B cell (primary cell): ENCODE results near the gene DNAJC3. TPM values are rescaled to one million over a fixed set of nuclear protein-coding genes. Genes with fewer than 3 reads are reported as not detected.

Experiments used
- ATAC-seq: fragments of 200-7000 bp; cut with Tn5 transposase; one replicate; pipeline ENCODE4 v1.10.0; 2021; ENCODE audit warnings: low read depth, mild to moderate bottlenecking, moderate number of reproducible peaks, moderate library complexity
- CTCF ChIA-PET: fragments of 350-600 bp; sonication (Branson Sonifier 250); formaldehyde crosslinking; loops from one replicate; lab custom pipeline; 2021; ENCODE audit warnings: antibody characterized with exemption, inconsistent platforms; lab: Charles Lee
- POLR2A ChIA-PET: fragments of 350-600 bp; sonication (Branson Sonifier 250); formaldehyde crosslinking; loops from one replicate; lab custom pipeline; 2021; ENCODE audit warnings: antibody characterized with exemption; lab: Charles Lee
- DNase-seq: peaks from one replicate; pipeline ENCODE4 v3.0.0; 2013
- H2AFZ ChIP-seq: 2 replicates; pipeline ENCODE4 v1.6.1; 2012; ENCODE audit warnings: mild to moderate bottlenecking, low read depth, low read length; ENCODE audit not compliant: insufficient read depth, poor library complexity, severe bottlenecking
- H3K27ac ChIP-seq, 2 donors: 1 replicate in 1 of 2; 2 replicates in 1 of 2; pipeline ENCODE4 v1.5.1; 2012 to 2013; ENCODE audit warnings: low read length in 2 of 2, mild to moderate bottlenecking in 2 of 2, moderate library complexity in 1 of 2
- H3K27me3 ChIP-seq, 4 experiments: fragments of 200-600 bp in 1 of 4; sonication (generic) in 1 of 4; replicated peaks in 1 of 4; 1 replicate in 2 of 4; 2 replicates in 2 of 4; pipeline versions ENCODE4 v1.6.1 to v1.7.0; 2013 to 2016; ENCODE audit warnings: low read length in 3 of 4, mild to moderate bottlenecking in 2 of 4, mixed read lengths in 1 of 4, moderate library complexity in 1 of 4; ENCODE audit not compliant: insufficient read depth in 4 of 4, control insufficient read depth in 3 of 4; ENCODE audit errors: control extremely low read depth in 1 of 4
- H3K36me3 ChIP-seq, 2 experiments: replicated peaks in 1 of 2; 1 replicate in 1 of 2; 2 replicates in 1 of 2; pipeline versions ENCODE4 v1.6.1 to v1.7.1; 2013; ENCODE audit warnings: low read length in 1 of 2; ENCODE audit not compliant: insufficient read depth in 2 of 2, control insufficient read depth in 1 of 2; ENCODE audit errors: control extremely low read depth in 1 of 2, extremely low read depth in 1 of 2
- H3K4me1 ChIP-seq, 2 donors: fragments of 200-600 bp in 1 of 2; sonication (generic) in 1 of 2; 1 replicate in 1 of 2; 2 replicates in 1 of 2; pipeline versions ENCODE4 v1.5.1 to v1.6.1; 2013 to 2017; ENCODE audit warnings: low read length in 2 of 2; ENCODE audit not compliant: control insufficient read depth in 2 of 2, insufficient read depth in 2 of 2
- H3K4me2 ChIP-seq: replicated peaks from 2 replicates; pipeline ENCODE3; 2012; ENCODE audit warnings: mild to moderate bottlenecking, low read depth, low read length; ENCODE audit not compliant: poor library complexity, severe bottlenecking
- H3K4me3 ChIP-seq, 5 experiments: fragments of 200-600 bp in 1 of 5; sonication (generic) in 1 of 5; 1 replicate in 3 of 5; 2 replicates in 2 of 5; pipeline versions ENCODE4 v1.5.1 to v1.7.0; 2011 to 2016; ENCODE audit warnings: low read length in 4 of 5, mild to moderate bottlenecking in 4 of 5, low read depth in 2 of 5, control low read depth in 1 of 5, moderate library complexity in 1 of 5; ENCODE audit not compliant: insufficient read depth in 1 of 5; ENCODE audit errors: control extremely low read depth in 1 of 5, extremely low read depth in 1 of 5
- H3K79me2 ChIP-seq: fragments of 200-600 bp; sonication (generic); one replicate; pipeline ENCODE4 v1.6.0; 2016; ENCODE audit warnings: low read length; ENCODE audit not compliant: control insufficient read depth, insufficient read depth
- H3K9ac ChIP-seq: fragments of 200-600 bp; sonication (generic); 2 replicates; pipeline ENCODE4 v1.6.1; 2017; ENCODE audit warnings: mild to moderate bottlenecking, low read length, moderate library complexity
- H3K9me3 ChIP-seq, 3 donors: one replicate each; pipeline versions ENCODE4 v1.6.1 to v1.7.1; 2013; ENCODE audit warnings: low read length in 2 of 3; ENCODE audit not compliant: control insufficient read depth in 2 of 3, insufficient read depth in 1 of 3; ENCODE audit errors: control extremely low read depth in 1 of 3
- H4K20me1 ChIP-seq: 2 replicates; pipeline ENCODE4 v1.6.0; 2012; ENCODE audit warnings: mild to moderate bottlenecking, low read length; ENCODE audit not compliant: insufficient read depth, control insufficient read depth, poor library complexity, severe bottlenecking
- H3K27ac Mint-ChIP-seq: one replicate; pipeline ENCODE4 v1.8.0; 2021; ENCODE audit warnings: mixed read lengths
- H3K27me3 Mint-ChIP-seq: one replicate; pipeline ENCODE4 v1.8.0; 2021; ENCODE audit warnings: mixed read lengths
- H3K4me1 Mint-ChIP-seq: one replicate; pipeline ENCODE4 v1.8.0; 2021; ENCODE audit warnings: mixed read lengths
- H3K4me3 Mint-ChIP-seq: one replicate; pipeline ENCODE4 v1.8.0; 2021; ENCODE audit warnings: mixed read lengths
- H3K9me3 Mint-ChIP-seq: one replicate; pipeline ENCODE4 v1.8.0; 2022; ENCODE audit warnings: mixed read lengths; ENCODE audit not compliant: insufficient read depth
- EZH2 ChIP-seq: IDR thresholded peaks from 2 replicates; pipeline ENCODE4 v1.6.1; 2012; ENCODE audit warnings: borderline replicate concordance, low read depth, mild to moderate bottlenecking, moderate library complexity, low read length; ENCODE audit not compliant: insufficient read depth, poor library complexity, severe bottlenecking
- WGBS: methylation state at CpG from one replicate; pipeline ENCODE4 v1.1.5; 2013; ENCODE audit warnings: missing lambda C conversion rate; ENCODE audit not compliant: insufficient coverage; 5-methylcytosine and 5-hydroxymethylcytosine counted together
- intact Hi-C: fragments of 100-400 bp; cut with micrococcal nuclease; formaldehyde crosslinking; loops from one replicate; pipeline ENCODE4 v1.10.0; 2022
- polyA plus RNA-seq: library from polyadenylated mRNA; depleted of rRNA; stranded (reverse); fragments of >200 nt; gene quantifications from 2 replicates; pipeline ENCODE4 v1.2.3, GENCODE V29; 2012
- total RNA-seq, 2 donors: library from RNA; stranded (reverse); fragments of 120-200 nt in 1 of 2; gene quantifications; 1 replicate in 1 of 2; 2 replicates in 1 of 2; pipeline versions ENCODE4 v1.2.3 to v1.2.4, GENCODE V29; 2013 to 2022
- TF ChIP-seq, protein P1 (sequence below): fragments of 200-600 bp; IDR thresholded peaks from one replicate; pipeline ENCODE4 v1.8.0; 2022; ENCODE audit warnings: antibody characterized with exemption, mild to moderate bottlenecking

DNAJC3 gene
- total and polyA plus RNA-seq, 2 donors (not counting 1 experiment from before 2014, with no cell fraction given): 2.8 to 12.1 TPM

DNA sequence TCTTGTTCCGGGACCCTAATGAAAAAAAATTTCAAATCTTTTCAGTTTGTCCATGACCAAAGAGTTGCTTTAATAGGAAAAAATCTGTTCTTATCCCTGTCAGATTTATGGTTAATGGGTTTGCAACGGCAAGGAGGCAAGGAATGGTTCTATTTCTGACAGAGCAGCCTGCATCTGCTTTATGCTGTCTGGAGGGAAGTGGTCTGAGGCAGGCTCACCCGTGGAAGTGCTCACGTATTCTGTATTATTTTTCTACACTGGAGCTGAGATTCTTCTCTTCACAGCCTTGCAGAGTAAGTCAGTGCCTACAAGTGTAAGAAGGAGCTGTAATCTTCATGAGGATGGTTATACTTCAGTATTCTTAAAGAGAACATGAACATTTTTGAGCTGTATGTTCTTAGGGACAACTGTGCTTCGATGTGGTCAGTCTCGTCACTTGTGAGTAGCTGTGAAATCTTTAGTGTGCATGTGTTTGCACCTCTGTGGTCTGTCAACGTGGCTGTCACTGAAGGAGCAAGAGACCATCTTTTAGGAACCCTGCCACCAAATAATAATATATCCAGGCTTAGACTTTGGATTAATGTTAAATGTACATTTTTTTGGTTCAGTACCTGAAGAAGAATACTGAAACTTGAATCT lies 114.3 kb downstream of the DNAJC3 start:
- no peaks in the 10 kb centered on the region for H3K4me1 Mint-ChIP-seq
- CTCF ChIA-PET: no interaction called here

DNA sequence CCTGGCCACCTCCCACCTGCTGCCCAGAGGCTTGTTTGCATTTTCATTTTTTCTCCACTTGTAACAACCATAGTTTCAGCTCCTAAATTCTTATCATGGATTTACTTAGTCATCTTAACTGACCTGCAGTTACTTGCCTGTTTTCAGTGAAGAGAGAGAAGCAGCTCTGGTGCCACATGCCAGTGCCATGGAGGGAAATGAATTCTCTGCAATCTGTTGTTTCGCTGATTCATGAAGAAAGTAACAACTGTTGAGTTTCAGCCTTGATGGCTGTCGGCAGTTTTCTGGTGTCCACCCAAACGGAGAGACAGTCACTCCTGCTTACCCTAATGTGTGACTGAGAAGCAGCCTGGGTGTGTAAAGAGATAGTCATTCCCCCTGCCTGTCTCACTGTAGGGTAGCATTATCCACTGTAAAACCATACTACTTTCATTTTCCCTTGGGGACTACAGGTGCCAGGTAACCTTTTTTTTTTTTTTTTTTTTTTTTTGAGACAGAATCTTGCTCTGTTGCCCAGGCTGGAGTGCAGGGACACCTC lies 116.1 kb downstream of the DNAJC3 start:
- WGBS: 84% methylated on average over 3 of the region's 3 CpGs
- H3K9ac ChIP-seq: no peak overlapping the region
- H3K9me3 ChIP-seq: peaks cover 0 to 1% (median 0%) of the 10 kb centered on the region in 3 donors
- no peak overlapping the region for H2AFZ ChIP-seq
- no peaks in the 10 kb centered on the region for H3K4me1 ChIP-seq
- no peak for DNase-seq
- Mint-ChIP-seq H3K4me1 (no peaks in the 10 kb centered on the region), H3K4me3 (no peak overlapping the region), H3K9me3 (no peaks in the 10 kb centered on the region), H3K27me3 (no peaks in the 10 kb centered on the region), H3K27ac (no peak overlapping the region)
- POLR2A ChIA-PET: no interaction called here
- H3K27me3 ChIP-seq: no peaks in the 10 kb centered on the region
- no peak overlapping the region for H3K4me3 ChIP-seq
- peaks cover 5 to 47% of the 10 kb centered on the region in 2 experiments for H3K36me3 ChIP-seq
- no peak overlapping the region for H3K27ac ChIP-seq
- no peak for ATAC-seq
- TF ChIP-seq, protein P1, sequence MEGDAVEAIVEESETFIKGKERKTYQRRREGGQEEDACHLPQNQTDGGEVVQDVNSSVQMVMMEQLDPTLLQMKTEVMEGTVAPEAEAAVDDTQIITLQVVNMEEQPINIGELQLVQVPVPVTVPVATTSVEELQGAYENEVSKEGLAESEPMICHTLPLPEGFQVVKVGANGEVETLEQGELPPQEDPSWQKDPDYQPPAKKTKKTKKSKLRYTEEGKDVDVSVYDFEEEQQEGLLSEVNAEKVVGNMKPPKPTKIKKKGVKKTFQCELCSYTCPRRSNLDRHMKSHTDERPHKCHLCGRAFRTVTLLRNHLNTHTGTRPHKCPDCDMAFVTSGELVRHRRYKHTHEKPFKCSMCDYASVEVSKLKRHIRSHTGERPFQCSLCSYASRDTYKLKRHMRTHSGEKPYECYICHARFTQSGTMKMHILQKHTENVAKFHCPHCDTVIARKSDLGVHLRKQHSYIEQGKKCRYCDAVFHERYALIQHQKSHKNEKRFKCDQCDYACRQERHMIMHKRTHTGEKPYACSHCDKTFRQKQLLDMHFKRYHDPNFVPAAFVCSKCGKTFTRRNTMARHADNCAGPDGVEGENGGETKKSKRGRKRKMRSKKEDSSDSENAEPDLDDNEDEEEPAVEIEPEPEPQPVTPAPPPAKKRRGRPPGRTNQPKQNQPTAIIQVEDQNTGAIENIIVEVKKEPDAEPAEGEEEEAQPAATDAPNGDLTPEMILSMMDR: no peak
- TF ChIP-seq EZH2: no peak
- intact Hi-C loops: no loop called here
- H4K20me1 ChIP-seq: no peaks in the 10 kb centered on the region
- no peaks in the 10 kb centered on the region for H3K79me2 ChIP-seq
- CTCF ChIA-PET: no interaction called here
- no peak overlapping the region for H3K4me2 ChIP-seq

More for the DNA sequence above, 114.3 kb downstream of the DNAJC3 start:
- no peak for DNase-seq
- no peak overlapping the region for H3K4me3 Mint-ChIP-seq
- intact Hi-C loops: no loop called here
- Histone ChIP-seq H3K9me3 (peaks cover 0 to 1% (median 0%) of the 10 kb centered on the region in 3 donors), H3K79me2 (no peaks in the 10 kb centered on the region), H3K9ac (no peak overlapping the region), H2AFZ (no peak overlapping the region), H3K27me3 (no peaks in the 10 kb centered on the region), H3K4me1 (no peaks in the 10 kb centered on the region), H3K4me2 (no peak overlapping the region), H4K20me1 (no peaks in the 10 kb centered on the region), H3K4me3 (no peak overlapping the region), H3K36me3 (peaks cover 9 to 63% of the 10 kb centered on the region in 2 experiments), H3K27ac (no peak overlapping the region)
- no peak for TF ChIP-seq EZH2
- TF ChIP-seq, protein P1: no peak
- ATAC-seq: no peak
- POLR2A ChIA-PET: no interaction called here
- H3K27ac Mint-ChIP-seq: no peak overlapping the region
- H3K9me3 Mint-ChIP-seq: no peaks in the 10 kb centered on the region
- 100% methylated on average over 4 of the region's 7 CpGs for WGBS
- H3K27me3 Mint-ChIP-seq: no peaks in the 10 kb centered on the region
